Measurements from ENCODE around the gene MCOLN2. TPM values are rescaled to one million over a fixed set of nuclear protein-coding genes. Genes with fewer than 3 reads are reported as not detected.

Gene MCOLN2
- total RNA-seq, 1 experiment from 2014 or later, result 1.3 TPM

- Histone ChIP-seq H3K79me2 (ENCODE audit: insufficient read depth, low read length) (no peaks in the 10 kb centered on the region), H2BK20ac (ENCODE audit: low read depth, low read length, poor library complexity, severe bottlenecking) (no peak overlapping the region), H2BK5ac (ENCODE audit: insufficient read length, low read length) (no peak overlapping the region), H4K91ac (ENCODE audit: insufficient read length, low read depth, low read length) (no peak overlapping the region), H4K5ac (ENCODE audit: insufficient read length, low read depth, low read length) (no peak overlapping the region), H3K79me1 (ENCODE audit: insufficient read depth, low read depth, low read length, poor library complexity, severe bottlenecking) (no peaks in the 10 kb centered on the region), H3T11ph (ENCODE audit: low read length) (no peak overlapping the region), H2AK5ac (ENCODE audit: insufficient read length, low read length) (no peak overlapping the region), H3K23ac (ENCODE audit: insufficient read length, low read depth, low read length) (no peak overlapping the region), H3K56ac (ENCODE audit: insufficient read length, low read depth, low read length) (no peak overlapping the region), H4K20me1 (ENCODE audit: control insufficient read depth, insufficient read depth, insufficient read length) (no peaks in the 10 kb centered on the region), H2AFZ (ENCODE audit: low read length) (no peak overlapping the region), H3K23me2 (ENCODE audit: insufficient read length, low read depth, low read length, poor library complexity, severe bottlenecking) (no peaks in the 10 kb centered on the region), H4K8ac (replicated peaks; ENCODE audit: insufficient read length, low read depth, low read length) (no peak overlapping the region), H2BK120ac (ENCODE audit: low read depth, low read length, poor library complexity, severe bottlenecking) (no peak overlapping the region), H3K4me2 (ENCODE audit: insufficient read depth, insufficient read length, low read length) (no peak overlapping the region), H3K4ac (ENCODE audit: low read depth, low read length) (no peak overlapping the region), H3K14ac (ENCODE audit: insufficient read depth, low read length) (no peak overlapping the region), H3K27ac (ENCODE audit: insufficient read length, low read depth, low read length) (no peak overlapping the region), H3K18ac (ENCODE audit: insufficient read length, low read depth, low read length) (no peak overlapping the region), H3K4me1 (ENCODE audit: insufficient read depth, low read length) (peaks cover 2% of the 10 kb centered on the region; the same call in 1 of the 2 replicates), H3K27me3 (ENCODE audit: insufficient read depth, low read length) (no peaks in the 10 kb centered on the region), H2BK15ac (ENCODE audit: low read depth, low read length) (no peak overlapping the region), H2BK12ac (ENCODE audit: insufficient read length, low read depth, low read length) (no peak overlapping the region), H3K9me3 (ENCODE audit: control insufficient read depth, low read depth, low read length) (no peaks in the 10 kb centered on the region), H3K9ac (ENCODE audit: extremely low read depth, insufficient read length, low read length) (no peak overlapping the region)
- Mint-ChIP-seq H3K27me3 (ENCODE audit: low read depth) (no peaks in the 10 kb centered on the region), H3K9me3 (no peaks in the 10 kb centered on the region), H3K36me3 (ENCODE audit: insufficient read depth in 1 of 3, low read depth in 3 of 3) (no peaks in the 10 kb centered on the region), H3K4me1 (no peaks in the 10 kb centered on the region), H3K27ac (no peak overlapping the region; a peak in 1 of 7 replicates), H3K4me3 (no peak overlapping the region)
- DNase-seq, result no peak
- TF ChIP-seq, protein P1, sequence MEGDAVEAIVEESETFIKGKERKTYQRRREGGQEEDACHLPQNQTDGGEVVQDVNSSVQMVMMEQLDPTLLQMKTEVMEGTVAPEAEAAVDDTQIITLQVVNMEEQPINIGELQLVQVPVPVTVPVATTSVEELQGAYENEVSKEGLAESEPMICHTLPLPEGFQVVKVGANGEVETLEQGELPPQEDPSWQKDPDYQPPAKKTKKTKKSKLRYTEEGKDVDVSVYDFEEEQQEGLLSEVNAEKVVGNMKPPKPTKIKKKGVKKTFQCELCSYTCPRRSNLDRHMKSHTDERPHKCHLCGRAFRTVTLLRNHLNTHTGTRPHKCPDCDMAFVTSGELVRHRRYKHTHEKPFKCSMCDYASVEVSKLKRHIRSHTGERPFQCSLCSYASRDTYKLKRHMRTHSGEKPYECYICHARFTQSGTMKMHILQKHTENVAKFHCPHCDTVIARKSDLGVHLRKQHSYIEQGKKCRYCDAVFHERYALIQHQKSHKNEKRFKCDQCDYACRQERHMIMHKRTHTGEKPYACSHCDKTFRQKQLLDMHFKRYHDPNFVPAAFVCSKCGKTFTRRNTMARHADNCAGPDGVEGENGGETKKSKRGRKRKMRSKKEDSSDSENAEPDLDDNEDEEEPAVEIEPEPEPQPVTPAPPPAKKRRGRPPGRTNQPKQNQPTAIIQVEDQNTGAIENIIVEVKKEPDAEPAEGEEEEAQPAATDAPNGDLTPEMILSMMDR (conservative IDR thresholded peaks at IDR 0.05), result no peak
- no CpG with 5 or more reads among the region's 6 CpGs for WGBS (ENCODE audit: extremely low coverage, insufficient read length, low lambda C conversion rate)
Measured at GRCh38 chr1:84956655-84957054, 40.3 kb downstream of the MCOLN2 start.

Data from H9 (cell line).